Fibroblast of skin of right quadriceps (primary cell): ENCODE data around the gene FUS.
A peak's percentile ranks its signal among the peaks of the same experiment; 100 is the strongest.
"Not testable (repeated sequence)": the region's sequence is repeated elsewhere in the genome, so short reads cannot be mapped to it uniquely, and the experiment has no call there.

ENCODE experiments used
- DNase-seq: peaks from one replicate; pipeline ENCODE4 v3.0.0-alpha.2; 2013

Gene FUS

DNA sequence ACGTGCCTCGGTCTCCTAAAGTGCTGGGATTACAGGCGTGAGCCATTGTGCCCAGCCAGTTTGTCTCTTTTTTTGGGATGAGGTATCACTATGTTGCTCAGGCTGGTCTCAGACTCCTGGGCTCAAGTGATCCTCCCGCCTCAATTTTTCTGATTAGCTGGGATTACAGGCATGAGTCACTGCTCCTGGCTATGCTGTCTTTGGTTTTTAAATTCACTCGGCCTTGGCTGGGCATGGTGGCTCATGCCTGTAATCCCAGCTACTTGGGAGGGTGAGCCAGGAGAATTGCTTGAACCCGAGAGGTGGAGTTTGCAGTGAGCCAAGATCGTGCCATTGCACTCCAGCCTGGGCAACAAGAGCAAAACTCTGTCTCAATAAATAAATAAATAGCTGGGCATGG lies 35.5 kb upstream of the FUS start:
- DNase-seq, result not testable (repeated sequence)

DNA sequence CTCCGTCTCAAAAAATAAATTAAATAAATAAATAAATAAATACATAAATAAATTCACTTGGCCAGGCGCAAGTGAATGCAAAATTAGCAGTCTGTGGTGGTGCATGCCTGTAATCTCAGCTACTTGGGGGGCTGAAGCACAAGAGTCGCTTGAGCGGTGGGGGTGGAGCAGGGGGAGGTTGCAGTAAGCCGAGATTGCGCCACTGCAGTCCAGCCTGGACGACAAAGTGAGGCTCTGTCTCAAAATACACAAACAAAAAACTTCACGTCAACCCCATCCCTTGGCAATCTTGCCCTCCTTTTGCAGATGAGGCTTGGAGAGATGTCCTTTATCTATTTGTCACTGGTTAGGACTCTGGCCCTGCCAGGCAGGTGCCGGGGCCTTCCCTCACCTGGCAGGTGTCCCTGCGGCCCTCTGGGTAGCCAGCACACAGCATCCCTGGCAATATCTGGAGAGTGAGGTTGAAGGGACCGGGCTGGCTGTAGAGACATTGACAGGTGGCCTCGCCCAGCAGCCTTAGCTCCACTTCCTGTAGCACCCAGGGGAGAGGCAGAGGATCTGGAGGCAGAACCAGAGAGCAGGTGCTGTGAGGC lies 34.4 kb upstream of the FUS start:
- no peak for DNase-seq

GRCh38 chr16:31147574-31147973 lies 32.4 kb upstream of the FUS start:
- no peak for DNase-seq

GRCh38 chr16:31148281-31148728 lies 31.6 kb upstream of the FUS start:
- no peak for DNase-seq

DNA sequence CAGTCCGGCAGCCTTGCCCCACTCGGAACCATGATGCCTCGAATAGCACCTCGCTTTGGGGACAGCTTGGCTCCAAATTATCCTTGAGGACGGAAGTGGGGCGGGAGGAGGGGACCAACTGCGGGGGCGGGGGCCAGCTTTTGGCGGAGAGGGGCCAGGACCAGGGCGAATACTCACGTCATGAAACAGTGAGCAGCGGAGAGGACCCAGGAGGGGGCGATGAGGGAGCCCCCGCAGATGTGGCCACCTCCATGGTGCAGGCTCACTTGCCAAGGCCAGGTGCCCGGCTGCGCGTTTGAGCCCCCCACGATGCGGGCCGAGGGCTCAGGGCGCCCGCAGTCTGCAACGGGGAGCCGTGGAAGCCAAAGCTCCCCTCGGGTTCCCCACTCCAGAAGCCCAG lies 31.0 kb upstream of the FUS start:
- DNase-seq, result no peak

DNA sequence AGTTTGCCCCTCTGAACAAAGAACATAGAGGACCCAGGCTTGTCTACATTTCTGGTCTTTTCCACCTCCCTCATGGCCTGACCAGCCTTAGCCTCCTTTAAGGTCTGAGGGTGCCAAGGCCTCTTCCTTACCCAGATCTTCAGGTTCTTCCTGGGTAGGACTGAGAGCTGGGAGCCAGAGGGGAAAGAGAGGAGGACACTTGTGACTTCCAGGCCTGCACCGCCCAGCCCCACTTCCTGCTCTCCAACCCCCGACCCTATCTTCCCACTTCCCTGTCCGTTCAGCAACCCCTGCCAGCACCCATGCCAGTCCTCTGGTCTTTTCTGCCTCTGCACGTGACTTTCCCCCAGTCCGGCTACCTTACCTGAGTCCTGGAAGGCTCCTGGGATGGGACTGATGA lies 30.6 kb upstream of the FUS start:
- DNase-seq, result no peak

DNA sequence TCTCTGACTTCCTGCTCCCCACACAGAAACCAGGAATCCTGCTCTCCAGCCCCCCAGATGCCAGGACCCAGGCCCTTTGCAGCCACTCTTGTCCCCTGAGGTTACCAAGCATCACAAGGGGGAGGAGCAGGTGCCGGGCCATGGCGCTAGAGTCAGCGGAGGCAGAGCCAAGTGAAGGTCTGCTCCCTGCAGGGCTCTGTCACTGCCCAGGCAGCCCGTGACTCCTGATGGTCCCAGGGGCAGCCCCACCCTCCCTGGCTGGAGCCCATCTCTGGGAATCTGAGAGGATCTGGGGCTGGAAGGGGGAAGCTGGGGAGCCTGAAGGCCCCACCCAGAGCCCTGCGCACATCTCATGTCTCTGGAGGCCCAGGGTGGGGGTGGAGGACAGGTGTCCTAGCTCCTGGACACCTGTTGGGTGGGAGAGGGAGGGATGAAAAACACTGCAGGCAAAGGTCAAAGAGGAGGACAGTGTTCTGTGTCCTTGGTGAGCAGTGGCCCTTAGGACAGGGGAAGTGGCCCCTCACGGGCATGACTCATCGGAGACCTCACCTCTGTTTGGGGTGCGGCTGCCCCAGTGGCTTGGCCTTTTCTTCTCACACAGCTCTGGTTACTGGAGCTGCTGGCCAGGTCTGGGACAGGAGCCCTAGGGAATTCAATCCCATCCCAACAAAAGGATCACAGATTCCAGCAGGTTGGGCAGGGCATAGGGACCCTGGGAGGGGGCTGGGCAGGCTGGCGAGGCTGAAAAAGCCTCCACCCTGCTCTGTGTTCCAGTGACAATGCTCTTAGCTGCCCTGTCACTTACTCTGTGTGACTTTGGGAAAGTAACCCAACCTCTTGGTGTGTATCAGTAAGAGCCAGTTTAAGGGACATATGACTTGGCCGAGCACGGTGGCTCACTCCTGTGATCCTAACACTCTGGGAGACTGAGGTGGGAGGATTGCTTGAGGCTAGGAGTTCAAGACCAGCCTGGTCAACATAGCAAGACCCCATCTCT lies 29.7 kb upstream of the FUS start, which contains the start of gene PRSS36:
Gene PRSS36, minus strand, starts transcription at position 173 of the 997 bp plus-strand sequence. Its CDS starts 31 bp downstream, at position 142.
- no peak for DNase-seq

DNA sequence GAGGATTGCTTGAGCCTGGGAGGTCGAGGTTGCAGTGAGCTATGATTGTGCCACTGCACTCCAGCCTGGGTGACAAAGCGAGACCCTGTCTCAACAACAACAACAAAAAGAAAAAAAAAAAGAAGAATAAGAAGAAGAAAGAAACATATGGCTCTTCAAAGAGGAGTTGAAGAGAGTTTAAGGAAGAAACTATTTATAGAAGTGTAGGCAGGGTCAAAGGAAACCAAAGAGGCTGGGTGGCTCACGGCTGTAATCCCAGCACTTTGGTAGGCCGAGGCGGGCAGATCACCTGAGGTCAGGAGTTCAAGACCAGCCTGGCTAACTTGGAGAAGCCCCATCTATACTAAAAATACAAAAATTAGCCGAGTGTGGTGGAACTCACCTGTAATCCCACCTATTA lies 29.0 kb upstream of the FUS start:
- DNase-seq, result not testable (repeated sequence)

DNA sequence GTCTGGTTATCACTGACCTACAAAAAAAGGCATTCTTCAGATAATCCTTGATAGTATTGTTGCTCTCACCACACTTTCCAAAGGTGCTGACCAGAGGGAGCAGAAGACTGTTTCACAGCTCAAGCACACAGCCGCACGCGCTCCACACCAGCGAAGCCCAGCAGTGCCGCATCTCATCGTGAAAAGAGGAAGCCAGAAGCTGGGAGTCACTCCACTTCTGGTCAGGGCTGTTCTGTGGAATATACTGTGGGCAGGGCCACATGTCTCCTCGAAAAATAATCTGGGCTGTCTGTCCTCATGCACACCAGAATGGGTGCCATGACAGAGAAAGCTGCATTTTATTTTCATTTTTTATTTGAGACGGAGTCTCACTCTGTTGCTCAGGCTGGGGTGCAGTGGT lies 22.8 kb upstream of the FUS start:
- DNase-seq, result no peak

GRCh38 chr16:31167315-31167714 lies 12.6 kb upstream of the FUS start:
- no peak for DNase-seq

DNA sequence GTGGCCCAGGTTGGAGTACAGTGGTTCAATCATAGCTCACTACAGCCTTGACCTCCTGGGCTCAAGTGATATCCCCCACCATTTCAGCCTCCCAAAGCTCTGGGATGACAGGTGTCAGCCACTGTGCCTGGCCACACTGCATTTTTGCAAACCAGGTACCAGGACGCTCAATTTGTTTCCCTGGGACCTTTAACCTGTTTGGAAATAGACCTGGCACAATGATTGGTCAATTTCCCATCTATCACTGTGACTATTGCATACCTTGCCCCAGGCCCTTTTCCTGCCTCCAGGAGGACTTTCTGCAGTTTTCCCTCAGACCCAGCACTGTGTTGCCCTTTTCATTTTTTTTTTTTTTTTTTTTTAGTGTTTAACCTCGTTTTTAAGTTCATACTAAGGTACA lies 11.1 kb upstream of the FUS start:
- no peak for DNase-seq

- DNase-seq, result not testable (repeated sequence)
Measured at GRCh38 chr16:31170048-31170447, 9.9 kb upstream of the FUS start.

DNA sequence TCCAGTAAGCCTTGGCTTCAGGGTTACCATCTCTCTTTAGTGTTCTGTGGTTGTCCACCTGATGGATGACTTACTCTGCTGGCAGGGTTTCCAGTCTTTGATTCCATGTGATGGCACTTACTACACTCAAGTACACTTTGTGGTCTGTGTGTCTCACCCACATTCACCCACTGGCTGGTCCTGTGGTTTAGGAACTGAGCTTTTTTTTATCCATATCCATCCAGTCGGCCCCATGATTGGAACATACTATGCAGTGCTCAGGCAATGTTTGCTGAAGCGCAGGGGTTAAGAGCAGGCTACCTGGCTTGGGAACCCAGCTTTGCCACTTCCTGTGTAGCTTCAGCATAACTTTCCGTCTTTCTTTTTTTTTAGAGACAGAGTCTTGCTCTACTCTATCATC lies 2.8 kb upstream of the FUS start:
- no peak for DNase-seq

GRCh38 chr16:31179219-31179746 lies 656 bp upstream of the FUS start:
- DNase-seq, result no peak

GRCh38 chr16:31181102-31181830 lies 1.3 kb downstream of the FUS start:
- peak; percentile 30 for DNase-seq

DNA sequence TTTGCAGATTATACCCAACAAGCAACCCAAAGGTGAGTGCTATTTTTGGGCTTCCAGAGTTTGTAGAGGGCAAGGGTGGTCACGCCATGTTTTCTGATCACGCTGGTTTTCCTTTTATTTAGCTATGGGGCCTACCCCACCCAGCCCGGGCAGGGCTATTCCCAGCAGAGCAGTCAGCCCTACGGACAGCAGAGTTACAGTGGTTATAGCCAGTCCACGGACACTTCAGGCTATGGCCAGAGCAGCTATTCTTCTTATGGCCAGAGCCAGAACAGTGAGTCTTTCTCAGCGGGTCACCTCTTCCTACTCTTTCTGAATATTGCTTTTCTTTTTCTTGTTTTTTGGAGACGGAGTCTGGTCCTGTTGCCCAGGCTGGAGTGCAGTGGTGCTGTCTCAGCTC lies 2.5 kb downstream of the FUS start:
- no peak for DNase-seq

DNA sequence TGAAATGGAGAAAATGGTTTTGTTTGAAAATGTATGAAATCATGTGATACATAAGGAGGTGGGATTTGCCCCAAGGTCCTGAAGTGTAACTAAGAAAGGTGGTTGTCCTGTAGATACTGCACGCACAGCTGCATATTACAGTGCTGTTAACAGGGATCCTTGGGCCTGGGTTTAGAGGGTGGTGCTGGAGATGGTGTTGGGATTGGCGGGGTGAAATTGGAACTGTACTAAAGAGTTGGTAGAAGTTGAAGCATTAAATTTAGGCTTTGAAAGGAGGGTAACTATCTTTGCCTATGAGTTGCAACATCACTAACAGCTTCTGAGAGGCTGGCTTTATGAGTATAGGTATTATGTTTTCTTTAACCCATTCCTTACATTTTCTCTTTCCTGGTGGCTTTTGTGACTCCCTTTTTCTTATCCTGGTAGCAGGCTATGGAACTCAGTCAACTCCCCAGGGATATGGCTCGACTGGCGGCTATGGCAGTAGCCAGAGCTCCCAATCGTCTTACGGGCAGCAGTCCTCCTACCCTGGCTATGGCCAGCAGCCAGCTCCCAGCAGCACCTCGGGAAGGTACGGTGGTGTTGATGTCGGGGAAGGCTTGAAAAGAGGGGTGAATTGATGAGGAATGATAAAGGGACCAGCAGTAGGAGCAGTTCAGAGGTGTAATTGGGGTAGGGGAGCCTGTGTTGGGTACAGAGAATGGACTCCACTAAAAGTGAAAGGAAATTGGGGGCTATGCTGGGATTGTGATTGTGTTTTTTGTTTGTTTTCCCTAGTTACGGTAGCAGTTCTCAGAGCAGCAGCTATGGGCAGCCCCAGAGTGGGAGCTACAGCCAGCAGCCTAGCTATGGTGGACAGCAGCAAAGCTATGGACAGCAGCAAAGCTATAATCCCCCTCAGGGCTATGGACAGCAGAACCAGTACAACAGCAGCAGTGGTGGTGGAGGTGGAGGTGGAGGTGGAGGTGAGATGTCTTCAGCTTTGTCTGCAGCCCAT lies 3.8 kb downstream of the FUS start:
- no peak for DNase-seq

- DNase-seq, result no peak
Measured at GRCh38 chr16:31184888-31185287, 4.9 kb downstream of the FUS start.

- no peak for DNase-seq
Measured at GRCh38 chr16:31185339-31185738, 5.4 kb downstream of the FUS start.

GRCh38 chr16:31186176-31186575 lies 6.2 kb downstream of the FUS start:
- DNase-seq, result no peak

GRCh38 chr16:31186930-31187807 lies 7.2 kb downstream of the FUS start:
- no peak for DNase-seq
